ENCODE measurements around the gene KRTAP4-12. TPM values are rescaled to one million over a fixed set of nuclear protein-coding genes. Genes with fewer than 3 reads are reported as not detected.
"Not testable (repeated sequence)": the region's sequence is repeated elsewhere in the genome, so short reads cannot be mapped to it uniquely, and the experiment has no call there.

KRTAP4-12 gene
- total RNA-seq, 1 experiment from 2014 or later, result 0.22 TPM

DNA sequence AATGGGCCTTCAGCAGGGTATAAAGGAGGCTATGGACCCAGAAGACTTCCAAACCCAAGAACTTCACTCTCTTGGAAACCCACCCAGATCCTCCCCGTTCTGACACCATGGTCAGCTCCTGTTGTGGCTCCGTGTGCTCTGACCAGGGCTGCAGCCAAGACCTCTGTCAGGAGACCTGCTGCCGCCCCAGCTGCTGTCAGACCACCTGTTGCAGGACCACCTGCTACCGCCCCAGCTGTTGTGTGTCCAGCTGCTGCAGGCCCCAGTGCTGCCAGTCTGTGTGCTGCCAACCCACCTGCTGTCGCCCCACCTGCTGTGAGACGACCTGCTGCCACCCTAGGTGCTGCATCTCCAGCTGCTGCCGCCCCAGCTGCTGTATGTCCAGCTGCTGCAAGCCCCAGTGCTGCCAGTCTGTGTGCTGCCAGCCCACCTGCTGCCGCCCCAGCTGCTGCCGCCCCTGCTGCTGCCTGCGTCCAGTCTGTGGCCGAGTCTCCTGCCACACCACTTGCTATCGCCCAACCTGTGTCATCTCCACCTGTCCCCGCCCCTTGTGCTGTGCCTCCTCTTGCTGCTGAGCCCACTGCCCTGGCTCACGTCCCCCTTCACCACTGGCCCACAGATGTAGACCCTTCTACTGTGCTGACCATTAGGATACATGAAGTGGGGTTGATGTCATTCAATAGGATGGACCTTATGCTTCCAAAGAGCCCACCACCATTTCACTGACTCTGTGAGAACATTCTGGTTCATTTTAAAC lies 39.7 kb downstream of the KRTAP4-12 start, which contains the start of gene KRTAP4-7:
TSS of gene KRTAP4-7 (plus strand) at position 51 of the 757 bp plus-strand sequence. CDS start at position 108, 57 bp downstream.
- H3K27ac ChIP-seq; H3K9me3 ChIP-seq (replicated peaks); H3K36me3 ChIP-seq; H3K27me3 ChIP-seq; H3K4me1 ChIP-seq; H3K4me3 ChIP-seq: not testable (repeated sequence)
- peak; percentile 70 to 81 for DNase-seq

DNA sequence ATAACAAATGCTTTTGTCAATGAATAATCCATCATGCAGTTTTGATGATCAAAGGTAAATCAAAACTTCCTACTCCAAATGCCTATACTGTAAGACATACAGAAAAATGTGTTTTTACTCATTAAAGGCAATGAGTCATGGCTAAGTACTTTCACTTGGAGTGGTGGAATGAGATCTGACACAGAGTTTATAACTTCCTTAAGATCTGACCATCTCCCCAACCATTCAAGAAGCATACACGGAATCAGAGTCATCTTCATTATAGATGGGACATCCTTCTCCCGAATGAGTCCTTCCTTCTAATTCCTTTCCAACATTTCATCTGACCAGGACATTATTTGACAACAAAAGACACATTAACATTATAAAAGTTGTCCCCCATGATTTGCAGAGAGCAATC lies 40.6 kb downstream of the KRTAP4-12 start:
- not testable (repeated sequence) for H3K36me3 ChIP-seq; H3K9me3 ChIP-seq (replicated peaks); DNase-seq; H3K27ac ChIP-seq; H3K4me1 ChIP-seq; H3K4me3 ChIP-seq; H3K27me3 ChIP-seq

DNA sequence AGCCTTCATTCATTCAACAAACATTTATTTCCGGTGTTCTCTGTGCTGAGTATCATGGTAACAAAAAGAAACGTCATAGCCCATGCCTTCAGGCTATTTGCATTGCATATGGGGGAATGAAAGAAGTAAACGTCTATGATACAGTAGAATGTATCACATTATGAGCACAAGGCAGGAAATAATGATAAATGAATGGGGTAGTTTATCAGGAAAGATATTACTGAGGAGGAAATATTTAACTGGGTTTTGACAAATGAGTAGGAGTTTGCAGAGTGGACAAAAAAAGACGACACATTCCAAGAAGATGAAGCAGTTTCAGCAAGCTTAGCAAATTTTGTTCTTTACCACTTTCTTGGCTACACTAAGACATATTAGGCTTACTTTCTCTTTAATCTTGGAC lies 41.4 kb downstream of the KRTAP4-12 start:
- Histone ChIP-seq H3K27me3 (no peaks in the 10 kb centered on the region), H3K27ac (no peak overlapping the region), H3K4me3 (no peak overlapping the region), H3K9me3 (replicated peaks) (no peaks in the 10 kb centered on the region), H3K4me1 (no peaks in the 10 kb centered on the region), H3K36me3 (no peaks in the 10 kb centered on the region)
- no peak for DNase-seq

DNA sequence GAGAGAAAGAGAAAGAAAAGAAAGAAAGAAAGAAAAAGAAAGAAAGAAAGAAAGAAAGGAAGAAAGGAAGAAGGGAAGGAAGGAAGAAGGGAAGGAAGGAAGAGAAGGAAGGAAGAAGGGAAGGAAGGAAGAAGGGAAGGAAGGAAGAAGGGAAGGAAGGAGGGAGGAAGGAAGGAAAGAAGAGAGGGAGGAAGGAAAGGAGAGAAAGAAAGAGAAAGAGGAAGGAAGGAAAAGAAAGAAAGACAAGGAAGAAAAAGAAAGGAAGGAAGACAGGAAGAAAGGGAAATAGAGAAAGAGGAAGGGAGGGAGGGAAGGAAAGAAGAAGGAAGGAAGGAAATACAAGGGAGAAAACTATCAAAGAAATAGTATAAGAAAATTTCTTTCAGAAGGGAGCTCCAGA lies 47.2 kb downstream of the KRTAP4-12 start:
- no peak for DNase-seq
- H3K27ac ChIP-seq, result no peak overlapping the region
- H3K36me3 ChIP-seq, result no peaks in the 10 kb centered on the region

DNA sequence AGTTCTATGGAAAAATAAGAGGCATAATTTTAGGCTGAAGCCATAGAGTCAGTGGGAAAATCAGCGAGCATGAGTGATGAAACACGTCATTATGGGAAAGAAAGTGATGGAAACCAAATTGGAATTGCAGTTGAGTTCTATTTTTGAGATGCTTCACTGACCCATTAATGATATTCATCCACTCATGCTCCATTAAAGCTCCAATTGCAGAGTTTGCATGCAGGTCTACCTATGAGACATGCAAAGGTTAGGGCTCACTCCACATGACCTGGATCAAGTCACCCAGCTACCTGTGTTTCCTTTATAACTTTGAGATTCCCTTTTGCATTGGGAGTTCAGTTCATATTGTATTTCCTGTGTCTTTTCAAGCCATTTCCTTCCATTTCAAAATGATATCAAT lies 50.3 kb downstream of the KRTAP4-12 start:
- no peaks in the 10 kb centered on the region for H3K27me3 ChIP-seq
- no peak overlapping the region for H3K27ac ChIP-seq
- H3K4me3 ChIP-seq, result no peak overlapping the region
- no peak for DNase-seq
- H3K36me3 ChIP-seq, result no peaks in the 10 kb centered on the region
- peaks cover 25% of the 10 kb centered on the region for H3K4me1 ChIP-seq
- H3K9me3 ChIP-seq (replicated peaks), result no peaks in the 10 kb centered on the region

More for the DNA sequence above, 47.2 kb downstream of the KRTAP4-12 start:
- Histone ChIP-seq H3K27me3 (no peaks in the 10 kb centered on the region), H3K4me1 (peaks cover 7% of the 10 kb centered on the region), H3K9me3 (replicated peaks) (no peaks in the 10 kb centered on the region), H3K4me3 (no peak overlapping the region)

Other genes starting within 250 kb of the KRTAP4-12 start
- 0.08 and 0.28 TPM in 2 replicates for gene KRT20, start 238.9 kb downstream of the KRTAP4-12 start, total RNA-seq (2014; rRNA removed; shearing (Covaris generic))
- not detected in 2 replicates for gene KRT23, start 186.5 kb downstream of the KRTAP4-12 start, total RNA-seq (2014; rRNA removed; shearing (Covaris generic))
- gene KRT39, start 157.2 kb downstream of the KRTAP4-12 start, total RNA-seq (2014; rRNA removed; shearing (Covaris generic)), result not detected in 2 replicates
- gene KRT40, start 139.9 kb downstream of the KRTAP4-12 start, total RNA-seq (2014; rRNA removed; shearing (Covaris generic)), result not detected in 2 replicates
- gene KRTAP3-3, start 130.0 kb downstream of the KRTAP4-12 start, total RNA-seq (2014; rRNA removed; shearing (Covaris generic)), result not detected in 2 replicates
- gene KRTAP3-2, start 124.3 kb downstream of the KRTAP4-12 start, total RNA-seq (2014; rRNA removed; shearing (Covaris generic)), result not detected in 2 replicates
- not detected in 2 replicates for gene KRTAP3-1, start 115.1 kb downstream of the KRTAP4-12 start, total RNA-seq (2014; rRNA removed; shearing (Covaris generic))
- not detected in 2 replicates for gene KRTAP1-5, start 97.0 kb downstream of the KRTAP4-12 start, total RNA-seq (2014; rRNA removed; shearing (Covaris generic))
- not detected in 2 replicates for gene KRTAP1-4, start 94.0 kb downstream of the KRTAP4-12 start, total RNA-seq (2014; rRNA removed; shearing (Covaris generic))
- gene KRTAP1-3, start 89.3 kb downstream of the KRTAP4-12 start, total RNA-seq (2014; rRNA removed; shearing (Covaris generic)), result not detected in 2 replicates
- gene KRTAP1-1, start 82.7 kb downstream of the KRTAP4-12 start, total RNA-seq (2014; rRNA removed; shearing (Covaris generic)), result not detected in 2 replicates
- gene KRTAP2-1, start 76.9 kb downstream of the KRTAP4-12 start, total RNA-seq (2014; rRNA removed; shearing (Covaris generic)), result not detected in 2 replicates
- gene KRTAP2-2, start 69.0 kb downstream of the KRTAP4-12 start, total RNA-seq (2014; rRNA removed; shearing (Covaris generic)), result not detected in 2 replicates
- gene KRTAP2-3, start 64.1 kb downstream of the KRTAP4-12 start, total RNA-seq (2014; rRNA removed; shearing (Covaris generic)), result not detected in 2 replicates
- not detected in 2 replicates for gene KRTAP2-4, start 58.3 kb downstream of the KRTAP4-12 start, total RNA-seq (2014; rRNA removed; shearing (Covaris generic))
- gene KRTAP4-7, start 40.0 kb downstream of the KRTAP4-12 start, total RNA-seq (2014; rRNA removed; shearing (Covaris generic)), result 0.18 TPM in 1 of 2 replicates, not detected in the other
- not detected in 2 replicates for gene KRTAP4-8, start 26.0 kb downstream of the KRTAP4-12 start, total RNA-seq (2014; rRNA removed; shearing (Covaris generic))
- gene KRTAP4-16, start 22.0 kb downstream of the KRTAP4-12 start, total RNA-seq (2014; rRNA removed; shearing (Covaris generic)), result not detected in 2 replicates
- not detected in 2 replicates for gene KRTAP4-9, start 18.8 kb downstream of the KRTAP4-12 start, total RNA-seq (2014; rRNA removed; shearing (Covaris generic))
- not detected in 2 replicates for gene KRTAP4-11, start 5.8 kb downstream of the KRTAP4-12 start, total RNA-seq (2014; rRNA removed; shearing (Covaris generic))
- gene KRTAP4-6, start 16.4 kb upstream of the KRTAP4-12 start, total RNA-seq (2014; rRNA removed; shearing (Covaris generic)), result not detected in 2 replicates
- not detected in 2 replicates for gene KRTAP4-5, start 25.6 kb upstream of the KRTAP4-12 start, total RNA-seq (2014; rRNA removed; shearing (Covaris generic))
- not detected in 2 replicates for gene KRTAP4-4, start 36.6 kb upstream of the KRTAP4-12 start, total RNA-seq (2014; rRNA removed; shearing (Covaris generic))
- not detected in 2 replicates for gene KRTAP4-3, start 44.0 kb upstream of the KRTAP4-12 start, total RNA-seq (2014; rRNA removed; shearing (Covaris generic))
- gene KRTAP4-2, start 54.0 kb upstream of the KRTAP4-12 start, total RNA-seq (2014; rRNA removed; shearing (Covaris generic)), result 0.14 TPM in 1 of 2 replicates, not detected in the other
- not detected in 2 replicates for gene KRTAP4-1, start 60.7 kb upstream of the KRTAP4-12 start, total RNA-seq (2014; rRNA removed; shearing (Covaris generic))
- not detected in 2 replicates for gene KRTAP9-1, start 65.7 kb upstream of the KRTAP4-12 start, total RNA-seq (2014; rRNA removed; shearing (Covaris generic))
- not detected in 2 replicates for gene KRTAP9-2, start 102.5 kb upstream of the KRTAP4-12 start, total RNA-seq (2014; rRNA removed; shearing (Covaris generic))
- gene KRTAP9-3, start 108.3 kb upstream of the KRTAP4-12 start, total RNA-seq (2014; rRNA removed; shearing (Covaris generic)), result not detected in 2 replicates
- not detected in 2 replicates for gene KRTAP9-8, start 113.8 kb upstream of the KRTAP4-12 start, total RNA-seq (2014; rRNA removed; shearing (Covaris generic))
- 0.10 TPM in 1 of 2 replicates, not detected in the other for gene KRTAP9-4, start 125.5 kb upstream of the KRTAP4-12 start, total RNA-seq (2014; rRNA removed; shearing (Covaris generic))
- gene KRTAP9-9, start 131.2 kb upstream of the KRTAP4-12 start, total RNA-seq (2014; rRNA removed; shearing (Covaris generic)), result not detected in 2 replicates
- gene KRTAP9-6, start 141.2 kb upstream of the KRTAP4-12 start, total RNA-seq (2014; rRNA removed; shearing (Covaris generic)), result not detected in 2 replicates
- gene KRTAP9-7, start 151.5 kb upstream of the KRTAP4-12 start, total RNA-seq (2014; rRNA removed; shearing (Covaris generic)), result not detected in 2 replicates
- gene KRTAP29-1, start 178.7 kb upstream of the KRTAP4-12 start, total RNA-seq (2014; rRNA removed; shearing (Covaris generic)), result not detected in 2 replicates
- gene KRTAP16-1, start 185.1 kb upstream of the KRTAP4-12 start, total RNA-seq (2014; rRNA removed; shearing (Covaris generic)), result not detected in 2 replicates
- not detected in 2 replicates for gene KRTAP17-1, start 191.5 kb upstream of the KRTAP4-12 start, total RNA-seq (2014; rRNA removed; shearing (Covaris generic))
- gene KRT33A, start 226.6 kb upstream of the KRTAP4-12 start, total RNA-seq (2014; rRNA removed; shearing (Covaris generic)), result not detected in 2 replicates
- gene KRT33B, start 245.6 kb upstream of the KRTAP4-12 start, total RNA-seq (2014; rRNA removed; shearing (Covaris generic)), result not detected in 2 replicates